ENCODE data around the gene LRRC70.

The LRRC70 gene

GRCh38 chr5:62627901-62628300 lies 49.3 kb downstream of the LRRC70 start:
- H3K4me3 ChIP-seq (ENCODE audit: low read depth, low read length), result no peak overlapping the region
- TF ChIP-seq, protein P1, sequence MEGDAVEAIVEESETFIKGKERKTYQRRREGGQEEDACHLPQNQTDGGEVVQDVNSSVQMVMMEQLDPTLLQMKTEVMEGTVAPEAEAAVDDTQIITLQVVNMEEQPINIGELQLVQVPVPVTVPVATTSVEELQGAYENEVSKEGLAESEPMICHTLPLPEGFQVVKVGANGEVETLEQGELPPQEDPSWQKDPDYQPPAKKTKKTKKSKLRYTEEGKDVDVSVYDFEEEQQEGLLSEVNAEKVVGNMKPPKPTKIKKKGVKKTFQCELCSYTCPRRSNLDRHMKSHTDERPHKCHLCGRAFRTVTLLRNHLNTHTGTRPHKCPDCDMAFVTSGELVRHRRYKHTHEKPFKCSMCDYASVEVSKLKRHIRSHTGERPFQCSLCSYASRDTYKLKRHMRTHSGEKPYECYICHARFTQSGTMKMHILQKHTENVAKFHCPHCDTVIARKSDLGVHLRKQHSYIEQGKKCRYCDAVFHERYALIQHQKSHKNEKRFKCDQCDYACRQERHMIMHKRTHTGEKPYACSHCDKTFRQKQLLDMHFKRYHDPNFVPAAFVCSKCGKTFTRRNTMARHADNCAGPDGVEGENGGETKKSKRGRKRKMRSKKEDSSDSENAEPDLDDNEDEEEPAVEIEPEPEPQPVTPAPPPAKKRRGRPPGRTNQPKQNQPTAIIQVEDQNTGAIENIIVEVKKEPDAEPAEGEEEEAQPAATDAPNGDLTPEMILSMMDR (IDR thresholded peaks at IDR 0.05; ENCODE audit: borderline replicate concordance, insufficient read depth, low read depth, low read length), result no peak
